ENCODE results near the gene KCNMB2.

KCNMB2 gene

GRCh38 chr3:178603735-178604134 is 67.5 kb downstream of the KCNMB2 start:
- H3K27me3 ChIP-seq (ENCODE audit: insufficient read depth, poor library complexity, severe bottlenecking), result no peaks in the 10 kb centered on the region
- TF ChIP-seq GABPA (IDR thresholded peaks at IDR 0.05; ENCODE audit: low read depth) (no peak), SPI1 (IDR thresholded peaks at IDR 0.05; ENCODE audit: borderline replicate concordance, low read depth) (no peak), CTCF (IDR thresholded peaks at IDR 0.05; ENCODE audit: insufficient read depth, low read length) (no peak)
- H3K4me3 ChIP-seq (replicated peaks; ENCODE audit: insufficient read depth, low read length), result no peak overlapping the region
- DNase-seq (ENCODE audit: low read depth in 1 of 2, low spot score in 1 of 2), result no peak
- H3K27ac ChIP-seq (replicated peaks), result no peak overlapping the region

- H3K27ac ChIP-seq (replicated peaks), result no peak overlapping the region
- DNase-seq (ENCODE audit: low read depth in 1 of 2, low spot score in 1 of 2), result no peak
- no peak overlapping the region for H3K4me3 ChIP-seq (replicated peaks; ENCODE audit: insufficient read depth, low read length)
- no peaks in the 10 kb centered on the region for H3K27me3 ChIP-seq (ENCODE audit: insufficient read depth, poor library complexity, severe bottlenecking)
- TF ChIP-seq GABPA (IDR thresholded peaks at IDR 0.05; ENCODE audit: low read depth) (no peak), SPI1 (IDR thresholded peaks at IDR 0.05; ENCODE audit: borderline replicate concordance, low read depth) (no peak)
Measured at GRCh38 chr3:178618197-178618596, 82.0 kb downstream of the KCNMB2 start.

- TF ChIP-seq REST (IDR thresholded peaks at IDR 0.05; ENCODE audit: insufficient replicate concordance, low read depth) (no peak), POLR2AphosphoS5 (IDR thresholded peaks at IDR 0.05; ENCODE audit: low read depth) (no peak)
- no peaks in the 10 kb centered on the region for H3K27me3 ChIP-seq (ENCODE audit: insufficient read depth, poor library complexity, severe bottlenecking)
- H3K27ac ChIP-seq (replicated peaks), result no peak overlapping the region
- no peak overlapping the region for H3K4me3 ChIP-seq (replicated peaks; ENCODE audit: insufficient read depth, low read length)
- DNase-seq (ENCODE audit: low read depth in 1 of 2, low spot score in 1 of 2), result no peak
Measured at GRCh38 chr3:178618896-178619295, 82.7 kb downstream of the KCNMB2 start.

- DNase-seq (ENCODE audit: low read depth in 1 of 2, low spot score in 1 of 2), result no peak
- TF ChIP-seq GABPA (IDR thresholded peaks at IDR 0.05; ENCODE audit: low read depth) (no peak), REST (IDR thresholded peaks at IDR 0.05; ENCODE audit: insufficient replicate concordance, low read depth) (no peak), CTCF (IDR thresholded peaks at IDR 0.05; ENCODE audit: insufficient read depth, low read length) (no peak)
Measured at GRCh38 chr3:178623666-178624255, 87.5 kb downstream of the KCNMB2 start.

GRCh38 chr3:178624276-178624675 is 88.0 kb downstream of the KCNMB2 start:
- Histone ChIP-seq H3K4me3 (replicated peaks; ENCODE audit: insufficient read depth, low read length) (no peak overlapping the region), H3K27ac (replicated peaks) (no peak overlapping the region), H3K27me3 (ENCODE audit: insufficient read depth, poor library complexity, severe bottlenecking) (no peaks in the 10 kb centered on the region)
- DNase-seq (ENCODE audit: low read depth in 1 of 2, low spot score in 1 of 2), result no peak
- TF ChIP-seq CTCF (IDR thresholded peaks at IDR 0.05; ENCODE audit: insufficient read depth, low read length), result no peak
- no peak for TF ChIP-seq REST (IDR thresholded peaks at IDR 0.05; ENCODE audit: insufficient replicate concordance, low read depth)
- TF ChIP-seq POLR2AphosphoS5 (IDR thresholded peaks at IDR 0.05; ENCODE audit: low read depth), result no peak
- TF ChIP-seq GABPA (IDR thresholded peaks at IDR 0.05; ENCODE audit: low read depth), result no peak
- no peak for TF ChIP-seq SPI1 (IDR thresholded peaks at IDR 0.05; ENCODE audit: borderline replicate concordance, low read depth)

More at GRCh38 chr3:178623666-178624255, 87.5 kb downstream of the KCNMB2 start:
- Histone ChIP-seq H3K27me3 (ENCODE audit: insufficient read depth, poor library complexity, severe bottlenecking) (no peaks in the 10 kb centered on the region), H3K27ac (replicated peaks) (no peak overlapping the region), H3K4me3 (replicated peaks; ENCODE audit: insufficient read depth, low read length) (no peak overlapping the region)

Measured in HL-60 (cell line).